HG03039 (cell line): ENCODE results near the gene PTPRD.

Experiments used
- ATAC-seq: cut with Tn5 transposase; IDR thresholded peaks from one replicate; pipeline ENCODE4 v1.9.1; 2021; ENCODE audit warnings: mild to moderate bottlenecking, moderate library complexity; ENCODE audit not compliant: unreplicated experiment

PTPRD gene

DNA sequence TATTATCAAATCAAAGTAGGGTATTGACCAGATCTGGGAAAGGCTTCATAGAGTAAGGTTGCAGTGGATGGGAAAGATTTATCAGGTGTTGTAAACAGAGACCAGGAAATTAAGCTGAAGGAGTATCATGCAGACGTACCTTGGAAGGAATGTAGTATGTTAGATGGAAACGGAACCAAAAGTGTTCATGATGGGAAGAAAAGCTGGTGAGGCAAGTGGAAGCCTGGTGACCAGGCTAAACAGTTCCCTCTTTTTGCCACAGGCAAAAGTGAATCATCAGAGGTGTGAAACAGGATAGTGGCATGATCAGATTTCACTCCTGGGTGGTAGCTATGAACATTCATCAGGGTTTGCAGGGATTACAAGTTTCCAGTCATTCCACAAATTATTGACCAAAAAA lies 2033.1 kb downstream of the PTPRD start:
- ATAC-seq: no peak

DNA sequence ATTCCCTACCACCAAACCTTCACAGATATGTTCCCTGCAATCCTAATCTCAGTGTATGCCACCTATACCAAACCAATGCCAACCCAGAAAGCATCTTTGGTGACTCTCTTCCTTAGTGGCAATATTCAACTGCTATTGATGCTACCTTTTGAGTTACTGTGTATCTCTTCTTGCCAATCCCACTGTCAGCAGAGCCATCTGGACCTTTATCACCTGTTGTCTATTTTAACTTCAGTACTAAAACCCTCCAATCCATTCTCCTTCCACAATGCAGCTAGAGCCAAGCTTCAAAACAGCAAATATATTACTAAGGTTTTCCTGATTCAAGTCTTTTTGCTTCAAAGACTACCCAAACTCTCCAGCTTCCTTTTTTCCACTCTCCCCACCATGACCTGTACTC lies 2036.1 kb downstream of the PTPRD start:
- ATAC-seq: no peak

DNA sequence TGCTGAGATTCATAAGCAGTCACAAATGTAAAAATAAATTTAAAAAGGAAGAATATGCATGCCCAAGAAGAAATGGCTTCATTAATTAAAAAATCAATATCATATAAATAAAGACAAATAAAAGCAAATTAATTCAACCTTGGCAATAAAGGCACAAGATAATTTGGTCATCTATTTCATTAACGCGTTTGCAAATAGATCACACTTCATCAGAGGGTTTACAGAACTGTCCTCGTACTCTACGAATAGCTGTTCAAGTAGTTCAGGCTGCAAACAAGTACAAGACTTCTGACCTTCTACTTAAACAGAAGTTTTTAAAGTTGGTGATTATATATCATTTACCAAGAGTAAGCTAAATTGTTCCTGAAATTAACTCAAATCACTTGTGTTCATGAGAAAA lies 2038.0 kb downstream of the PTPRD start:
- no peak for ATAC-seq

DNA sequence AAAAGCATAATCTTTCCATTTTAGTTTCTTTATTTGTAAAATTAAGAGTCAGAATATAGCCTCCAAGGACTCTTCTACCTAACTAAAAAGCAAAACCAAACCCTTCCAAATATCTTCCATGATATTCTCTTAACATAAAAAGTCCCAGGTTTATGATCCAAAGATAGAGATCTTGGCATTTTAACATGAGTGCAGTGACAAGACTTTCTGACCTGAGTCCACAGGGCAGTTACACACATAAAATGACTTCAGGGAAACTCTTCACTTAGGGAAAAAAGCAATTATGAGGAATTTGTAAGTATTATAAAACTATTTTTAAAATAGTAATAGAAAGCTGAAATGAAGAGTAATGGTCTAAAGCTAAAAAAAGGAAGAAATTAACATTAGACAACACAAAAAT lies 2040.6 kb downstream of the PTPRD start:
- ATAC-seq: no peak

DNA sequence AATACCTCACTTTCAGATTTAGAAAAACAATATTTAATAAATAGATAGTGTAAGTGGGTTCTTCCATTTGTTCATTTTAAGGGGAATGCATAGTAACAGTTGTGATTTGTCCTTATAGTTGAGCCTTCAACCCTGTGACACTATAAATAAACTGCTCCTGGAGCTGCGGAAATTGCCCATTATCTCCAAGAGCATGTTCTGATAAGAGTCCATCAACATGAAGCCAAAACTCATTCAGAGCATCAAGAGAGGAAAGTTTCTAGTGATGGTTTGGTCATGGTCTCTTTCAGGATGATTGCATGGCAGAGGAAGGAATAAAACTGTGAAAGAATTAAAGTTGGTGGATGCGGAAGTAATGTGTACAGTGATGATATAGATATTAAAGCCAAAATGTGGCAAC lies 2041.2 kb downstream of the PTPRD start:
- no peak for ATAC-seq

DNA sequence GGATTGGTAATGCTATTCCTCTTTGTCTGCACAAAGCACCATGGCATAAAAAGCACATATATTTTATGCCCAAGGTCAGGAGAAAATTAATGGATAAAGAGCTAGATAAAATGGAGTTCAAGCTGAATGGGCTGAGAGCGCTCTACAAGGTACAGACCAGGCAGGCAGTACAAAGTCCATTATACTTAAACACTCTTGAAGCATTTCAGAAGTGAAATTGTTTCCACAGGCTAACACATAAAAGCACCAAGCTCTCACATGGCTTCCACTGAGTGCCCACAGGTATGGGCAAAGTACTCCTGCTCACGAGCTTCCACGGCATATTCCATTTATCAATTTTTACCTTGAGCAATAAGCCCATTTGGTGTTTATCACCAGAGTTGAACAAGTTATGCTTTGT lies 2042.0 kb downstream of the PTPRD start:
- ATAC-seq: no peak

DNA sequence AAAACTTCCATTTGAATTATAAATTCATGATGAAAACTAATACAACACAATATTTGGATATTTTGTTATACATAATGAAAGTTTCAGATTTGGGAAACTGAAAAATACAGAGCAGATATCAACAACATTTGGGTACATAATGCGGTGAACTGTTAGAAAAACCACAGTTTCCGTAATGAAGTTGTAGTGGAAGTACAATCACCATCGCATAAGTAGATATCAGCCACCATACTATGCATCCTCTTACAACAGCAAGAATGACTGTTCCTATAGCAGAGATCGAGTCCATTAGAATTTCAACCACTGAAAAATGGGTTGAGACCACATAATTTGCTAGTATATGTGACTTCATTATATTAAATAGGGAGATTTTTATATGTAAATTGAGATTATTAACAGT lies 2043.0 kb downstream of the PTPRD start:
- ATAC-seq: no peak

DNA sequence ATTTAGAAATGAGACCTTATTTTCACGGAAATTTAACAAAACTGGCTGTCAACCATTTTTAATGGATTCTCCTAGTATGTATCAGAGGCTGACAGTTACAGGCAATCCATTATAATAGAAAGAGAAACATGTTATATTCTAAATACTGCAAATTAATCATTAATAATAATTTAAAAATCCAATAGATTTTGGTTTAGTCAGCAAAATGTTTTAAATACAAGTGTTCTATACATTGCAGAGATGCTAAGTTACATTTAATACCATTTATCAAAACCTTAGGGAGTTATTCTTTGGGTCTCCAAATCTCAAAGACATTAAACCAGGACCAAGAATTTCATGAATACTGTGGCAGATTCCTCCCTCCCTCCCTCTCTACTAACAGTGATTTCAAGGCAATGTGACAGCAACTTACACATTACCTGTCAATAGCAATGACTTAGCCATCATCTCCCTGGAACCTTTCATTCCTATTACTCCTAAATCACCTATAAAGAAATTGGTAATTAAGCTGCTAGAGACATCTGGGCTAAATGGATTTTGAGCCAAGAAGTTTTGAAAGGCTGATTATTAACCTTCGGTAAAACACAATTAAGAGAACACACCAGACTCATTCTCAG lies 2044.7 kb downstream of the PTPRD start:
- no peak for ATAC-seq

DNA sequence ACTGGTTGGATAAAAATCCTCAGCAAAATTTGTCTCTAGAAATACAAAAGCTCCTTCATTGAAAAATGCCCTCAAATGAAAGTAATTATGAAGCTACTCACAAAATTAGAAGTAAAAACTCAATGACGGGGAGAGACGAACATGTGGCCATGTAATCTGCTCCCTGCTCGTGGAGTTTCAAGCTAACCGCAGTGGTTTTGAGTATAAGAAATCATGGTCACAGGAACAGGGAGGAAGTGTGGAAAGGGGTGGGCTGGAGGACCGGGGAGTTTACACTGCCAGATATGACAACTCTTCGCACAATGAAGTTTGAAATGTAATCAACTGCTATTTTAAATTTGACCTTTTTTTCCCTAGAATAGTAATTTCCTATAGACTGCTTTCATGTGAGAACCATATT lies 2047.8 kb downstream of the PTPRD start:
- no peak for ATAC-seq

DNA sequence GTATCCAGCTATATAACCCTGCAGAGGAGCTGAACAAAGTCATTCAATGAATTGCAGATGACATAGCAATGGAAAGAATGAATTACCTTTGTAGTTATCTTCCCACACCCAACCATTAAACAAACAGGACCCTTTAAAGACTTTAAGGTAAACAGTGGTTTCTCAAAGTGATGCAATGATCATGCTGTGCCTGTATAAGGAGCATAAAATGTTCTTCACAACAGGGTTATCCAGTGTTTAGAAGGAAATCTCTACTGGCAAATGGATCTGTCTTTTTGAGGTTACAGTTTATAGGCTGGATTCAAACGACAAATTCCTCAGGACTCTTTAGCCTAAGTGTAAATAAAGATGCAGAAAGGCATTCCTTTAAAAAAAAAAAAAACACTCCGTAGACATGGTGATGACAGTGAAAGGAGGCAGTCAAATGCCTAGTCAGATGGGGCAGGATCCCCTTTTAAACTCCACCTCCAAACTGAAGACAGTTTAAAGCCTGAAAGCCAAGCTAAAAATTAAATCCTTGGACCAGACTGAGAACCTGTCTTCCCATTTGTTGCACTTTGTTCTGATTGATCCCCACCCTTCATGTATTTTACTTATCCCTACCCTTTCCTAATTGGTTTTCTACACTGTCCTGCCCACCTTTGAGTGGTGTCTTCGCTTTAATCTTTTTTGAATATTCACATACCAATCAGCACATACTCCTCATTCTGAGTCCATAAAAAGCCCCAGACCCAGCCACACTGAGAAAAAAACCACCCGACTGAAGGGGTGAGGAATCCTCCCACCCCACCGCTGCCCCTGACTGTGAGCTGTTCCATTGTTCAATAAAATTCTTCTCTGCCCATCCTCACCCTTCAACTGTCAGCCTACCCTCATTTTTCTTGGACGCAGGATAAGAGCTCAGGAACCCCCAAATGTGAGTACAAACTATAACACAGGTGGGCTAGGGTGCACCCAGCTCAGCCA lies 2052.0 kb downstream of the PTPRD start:
- ATAC-seq: no peak

DNA sequence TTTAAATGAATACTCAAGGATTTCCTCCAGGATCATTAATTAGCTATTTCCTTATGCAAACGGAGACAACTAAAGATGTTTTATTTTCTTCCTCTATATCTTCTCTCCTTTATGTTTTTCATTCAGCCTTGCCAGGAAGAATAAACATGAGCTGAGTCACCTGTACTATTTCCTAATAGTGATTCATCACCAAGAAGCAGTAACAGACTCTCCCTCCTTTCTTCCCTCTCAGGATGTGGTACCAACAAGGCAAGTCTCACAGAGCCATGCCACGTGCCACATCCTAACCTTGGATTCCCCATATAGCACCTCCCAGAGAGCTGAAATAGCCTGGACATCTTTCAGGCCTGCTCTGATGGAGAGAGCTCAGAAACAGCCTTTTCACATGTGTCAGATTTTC lies 2054.6 kb downstream of the PTPRD start:
- ATAC-seq: no peak

DNA sequence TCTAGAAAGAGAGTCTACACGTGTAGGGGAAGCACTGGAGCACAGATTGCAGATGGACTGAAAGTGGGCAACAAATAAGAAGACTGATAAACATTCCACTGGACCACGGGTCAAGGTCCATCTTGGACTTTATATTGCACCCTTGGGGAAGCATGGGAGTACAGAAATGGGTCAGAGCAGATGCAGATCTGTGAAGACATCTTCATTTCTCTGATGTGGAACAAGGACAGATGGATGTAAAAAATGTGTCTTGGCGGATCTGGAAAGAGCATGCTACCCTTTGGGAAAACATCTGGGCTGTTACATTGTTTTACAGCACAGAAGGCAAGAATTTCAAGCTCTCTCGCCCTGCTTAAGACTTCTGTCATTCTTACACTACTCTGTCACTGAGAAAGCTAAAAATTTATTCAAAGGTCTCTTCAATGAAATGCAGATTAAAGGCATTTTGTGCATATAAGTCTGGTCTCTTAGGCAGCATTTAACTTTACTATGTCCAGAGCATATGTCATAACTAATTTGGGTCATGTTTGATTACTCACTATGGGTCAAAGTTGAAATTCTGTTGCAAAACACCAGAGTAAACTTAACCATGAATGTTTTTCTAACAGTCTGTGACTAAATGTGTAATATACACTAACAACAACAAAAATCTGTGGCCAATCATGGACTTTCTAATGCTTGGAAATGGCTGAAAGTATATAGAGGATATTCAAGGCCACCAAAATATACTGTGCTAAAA lies 2056.9 kb downstream of the PTPRD start:
- no peak for ATAC-seq

DNA sequence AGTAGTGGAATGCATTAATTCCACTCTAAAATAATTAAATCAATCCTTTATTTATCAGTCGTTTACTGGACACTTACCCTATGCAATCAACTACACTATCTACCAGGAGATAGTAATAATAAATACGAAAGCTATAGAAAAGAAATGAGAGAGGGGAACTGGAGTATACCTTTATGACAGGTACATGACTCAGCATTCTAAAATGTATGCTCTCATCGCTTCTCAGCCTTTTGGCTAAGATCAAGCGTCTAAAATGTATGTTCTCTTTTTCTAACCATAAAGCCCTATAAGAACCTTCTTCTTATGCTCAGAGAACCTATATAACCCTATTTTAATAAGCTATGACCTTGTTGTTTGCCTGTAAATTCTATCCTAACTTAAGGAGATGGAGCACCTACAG lies 2059.4 kb downstream of the PTPRD start:
- ATAC-seq: no peak

DNA sequence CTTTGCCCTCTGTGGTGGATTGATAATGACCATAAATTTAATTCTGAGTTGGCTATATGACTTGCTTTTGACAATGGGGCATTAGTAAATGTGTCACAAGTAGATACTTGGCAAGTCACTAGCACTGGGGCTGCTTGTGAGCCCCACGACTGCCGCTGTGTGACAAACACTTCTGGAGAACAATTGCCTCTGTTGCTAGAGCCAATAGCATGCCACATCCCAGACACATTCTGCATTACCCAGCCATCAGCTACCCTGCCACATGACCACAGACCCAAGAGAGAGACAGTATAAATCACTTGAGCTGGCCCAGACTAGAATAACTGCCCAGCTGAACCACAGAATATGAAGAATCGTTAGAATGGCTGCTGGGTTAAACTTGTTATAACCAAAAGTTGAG lies 2060.1 kb downstream of the PTPRD start:
- no peak for ATAC-seq

DNA sequence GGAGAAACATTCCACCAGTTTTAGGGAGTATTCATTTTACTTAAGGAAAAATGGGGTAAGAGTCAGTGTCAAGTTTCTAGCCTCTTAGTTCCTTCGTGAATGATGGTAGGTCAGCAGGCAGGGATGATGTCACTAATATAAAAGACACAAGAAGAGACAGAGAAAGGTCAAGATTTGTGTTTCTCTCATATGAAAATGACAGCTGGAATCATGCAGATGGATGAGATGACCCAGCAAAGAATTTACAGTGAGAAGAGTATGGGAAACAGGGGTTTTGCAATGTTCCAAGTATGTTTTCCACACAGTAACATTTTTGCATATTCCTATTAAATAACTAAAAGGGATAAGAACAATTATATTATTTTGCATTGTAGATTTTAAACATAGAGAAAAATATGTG lies 2063.6 kb downstream of the PTPRD start:
- ATAC-seq: no peak

DNA sequence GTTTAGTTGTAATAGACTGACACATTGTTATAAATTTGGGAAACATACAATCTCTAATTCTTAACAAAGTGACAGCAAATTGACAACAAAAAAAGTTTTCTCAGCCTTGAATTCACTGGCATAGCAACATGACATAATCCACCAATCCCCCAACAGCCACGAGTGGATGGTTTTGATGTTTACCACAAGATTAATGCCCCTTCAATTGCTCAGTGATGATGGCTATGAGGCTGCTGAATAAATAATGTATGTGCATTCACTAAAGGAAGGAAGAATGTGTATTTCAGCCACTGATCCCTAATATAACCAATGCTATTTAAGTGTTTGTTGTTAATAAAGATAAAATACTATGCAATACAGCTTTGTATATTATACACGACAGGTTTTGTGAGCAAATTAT lies 2069.6 kb downstream of the PTPRD start:
- ATAC-seq: no peak

DNA sequence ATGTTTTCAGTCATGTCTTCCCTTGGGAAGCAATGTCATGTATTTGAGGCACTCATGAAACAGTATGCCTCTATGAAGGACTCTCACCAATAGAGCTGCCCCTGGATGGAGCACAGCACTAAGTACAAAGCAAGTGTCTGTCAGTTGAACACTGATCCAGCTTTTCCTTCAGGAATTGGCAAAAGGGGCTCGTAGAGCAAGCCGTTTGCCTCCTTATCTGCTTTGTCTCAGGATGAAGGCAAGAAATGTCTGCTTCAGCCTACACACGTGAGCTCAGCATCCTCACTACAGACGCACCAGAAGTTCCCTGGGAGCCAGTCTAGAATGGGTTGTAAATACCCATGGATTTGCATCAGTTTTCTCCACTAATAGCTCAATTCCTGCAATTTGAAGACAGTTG lies 2070.3 kb downstream of the PTPRD start:
- no peak for ATAC-seq

DNA sequence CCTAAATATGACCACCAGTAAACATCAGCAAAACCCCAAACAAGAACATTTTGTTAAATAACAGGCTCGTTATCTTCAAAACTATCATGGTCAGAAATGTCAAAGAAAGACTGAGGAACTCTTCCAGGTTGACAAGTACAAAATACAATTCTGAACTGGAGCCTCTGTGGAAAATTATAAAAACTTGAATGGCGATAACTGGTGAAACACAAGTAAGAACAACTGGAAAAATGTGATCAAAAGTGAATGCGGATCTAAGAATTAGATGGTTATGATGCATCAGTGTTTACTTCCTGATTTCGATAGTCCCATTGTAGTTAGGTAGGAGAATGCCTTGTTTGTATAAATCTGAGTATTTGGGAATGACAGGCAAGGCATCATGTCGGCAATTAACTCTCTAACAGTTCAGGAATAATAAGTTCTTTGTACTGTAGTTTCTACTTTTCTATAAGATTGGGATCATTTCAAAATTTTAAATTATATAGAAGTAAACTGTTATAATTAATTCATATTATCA lies 2073.1 kb downstream of the PTPRD start:
- no peak for ATAC-seq

DNA sequence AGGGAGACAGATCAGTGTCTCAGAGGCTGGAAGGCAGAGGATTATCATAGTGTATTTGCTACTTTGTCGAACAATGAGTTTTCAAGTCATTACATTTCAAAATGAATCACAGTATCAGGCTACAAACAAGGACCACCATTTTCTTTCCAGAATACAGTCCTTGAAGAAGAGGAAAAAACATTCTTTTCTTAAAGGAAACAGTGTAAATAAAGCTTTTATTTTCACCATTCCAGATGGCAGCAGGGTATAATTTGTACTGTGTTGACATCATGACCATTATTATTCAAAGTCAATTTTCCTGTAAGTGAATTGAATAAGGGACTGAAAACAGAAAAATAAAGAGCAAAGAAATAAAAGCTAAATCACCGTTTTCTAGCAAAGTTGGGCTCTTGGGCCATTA lies 2076.0 kb downstream of the PTPRD start:
- ATAC-seq: no peak

DNA sequence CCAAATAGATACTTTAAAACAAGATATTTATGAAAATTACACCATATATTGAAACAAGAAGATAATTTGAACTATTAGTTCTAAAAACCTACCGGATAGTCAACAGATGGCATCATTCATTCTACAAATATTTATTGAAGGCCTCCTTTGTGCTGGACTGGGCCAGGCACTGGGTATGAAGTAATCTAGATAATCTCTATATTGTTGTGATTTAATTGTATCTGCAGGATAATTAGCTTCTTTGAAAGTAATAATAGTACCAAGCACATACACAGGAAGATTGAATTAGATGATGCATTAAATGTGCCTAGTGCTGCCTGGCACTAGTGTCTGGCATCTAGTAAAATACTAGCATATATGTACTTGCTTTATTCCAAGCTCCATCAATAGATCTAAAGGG lies 2078.0 kb downstream of the PTPRD start:
- no peak for ATAC-seq

DNA sequence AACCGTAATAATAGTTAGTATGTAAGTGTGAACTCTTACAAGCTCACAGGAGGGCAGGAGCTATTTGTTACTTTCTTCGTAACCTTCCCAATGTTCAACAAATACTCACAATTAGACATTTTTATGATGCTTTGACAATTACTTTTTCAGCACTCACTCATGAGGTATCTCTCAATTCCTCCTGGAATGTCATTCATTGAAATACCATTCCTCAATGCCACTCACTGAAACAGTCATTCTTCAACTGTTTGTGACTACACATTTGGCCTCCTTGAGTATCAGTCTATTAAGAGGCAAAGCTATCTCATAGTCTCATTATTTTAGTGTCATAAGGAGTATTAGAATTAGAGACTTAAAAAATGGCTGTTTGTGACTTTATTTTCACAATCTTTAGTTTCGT lies 2079.1 kb downstream of the PTPRD start:
- no peak for ATAC-seq
